Measurements from ENCODE around the gene TM4SF4.
"Not testable (repeated sequence)": the region's sequence is repeated elsewhere in the genome, so short reads cannot be mapped to it uniquely, and the experiment has no call there.

The TM4SF4 gene

GRCh38 chr3:149474250-149474817 lies at the start of gene TM4SF4:
Gene TM4SF4, plus strand, starts transcription at chr3:149474697. Its CDS starts 181 bp downstream, at chr3:149474878.
- no peak within 1 kb of the TSS for H3K27ac Mint-ChIP-seq
- no peak within 1 kb of the TSS for H3K4me3 Mint-ChIP-seq
- H3K36me3 Mint-ChIP-seq (ENCODE audit: low read depth): no peaks in the 10 kb centered on the region
- H3K4me1 Mint-ChIP-seq (ENCODE audit: low read depth): no peaks in the 10 kb centered on the region
- DNase-seq: no peak
- H3K9me3 Mint-ChIP-seq: no peaks in the 10 kb centered on the region
- H3K27me3 Mint-ChIP-seq: peaks cover 15% of the 10 kb centered on the region

DNA sequence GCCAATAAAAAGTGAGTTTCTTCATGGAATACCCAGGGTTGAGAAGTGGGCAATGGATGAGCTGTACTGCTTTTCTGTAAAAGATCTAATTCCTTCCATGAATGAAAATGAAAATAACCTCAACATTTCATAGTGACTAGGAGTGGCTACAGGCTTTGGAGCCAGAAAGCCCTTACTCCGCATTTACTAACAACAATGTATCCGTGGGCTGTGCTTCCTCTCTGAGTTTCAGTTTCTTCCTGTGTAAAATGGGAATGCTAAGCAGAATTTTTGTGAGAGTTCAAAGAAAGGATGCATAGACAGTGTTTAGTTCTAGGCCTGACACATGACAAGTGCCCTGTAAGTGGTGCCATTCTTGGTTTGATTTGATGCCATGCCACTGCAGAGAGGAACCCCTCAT lies 49.6 kb upstream of the TM4SF4 start:
- Mint-ChIP-seq H3K36me3 (ENCODE audit: low read depth) (no peaks in the 10 kb centered on the region), H3K27me3 (peaks cover 19% of the 10 kb centered on the region), H3K4me1 (ENCODE audit: low read depth) (no peaks in the 10 kb centered on the region), H3K4me3 (no peak overlapping the region), H3K27ac (no peak overlapping the region), H3K9me3 (no peaks in the 10 kb centered on the region)
- no peak for DNase-seq

DNA sequence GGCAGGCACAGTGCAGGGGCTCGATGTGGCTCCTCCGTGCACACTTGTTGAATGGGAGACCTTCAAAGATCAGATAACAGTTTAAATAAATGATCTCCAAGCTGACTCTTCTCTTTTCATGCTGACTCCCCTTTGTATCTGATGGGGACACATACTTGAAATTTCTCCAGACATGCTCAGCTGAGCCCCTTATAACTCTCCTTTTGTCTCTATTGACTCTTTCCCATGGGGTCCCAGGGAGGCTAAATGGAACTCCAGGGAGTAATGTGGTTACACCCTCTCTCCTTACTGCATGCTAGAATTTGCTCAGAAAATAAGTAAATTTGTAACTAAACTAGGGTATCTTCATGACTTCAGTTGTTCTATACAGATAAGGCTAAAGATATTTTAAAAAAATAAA lies 48.2 kb upstream of the TM4SF4 start:
- no peak overlapping the region for H3K27ac Mint-ChIP-seq

DNA sequence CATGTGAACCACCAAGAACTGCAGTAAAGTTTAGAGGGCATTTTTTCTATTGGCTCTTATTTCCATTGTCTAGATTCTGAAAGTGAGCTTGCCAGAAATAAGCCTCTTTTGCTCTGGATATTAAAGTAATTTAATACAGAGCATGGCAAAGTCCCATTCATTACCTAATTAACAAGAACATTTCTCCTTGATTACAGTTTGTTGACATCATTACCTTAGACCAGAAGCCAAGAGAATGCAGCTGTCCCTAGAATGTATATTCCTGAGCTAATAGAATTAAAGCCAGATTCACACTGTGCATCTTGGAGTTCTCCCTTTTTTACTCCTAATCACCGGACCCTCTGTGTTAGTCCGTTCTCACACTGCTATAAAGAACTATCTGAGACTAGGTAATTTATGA lies 46.4 kb upstream of the TM4SF4 start:
- no peak overlapping the region for H3K27ac Mint-ChIP-seq
- H3K27me3 Mint-ChIP-seq: peaks cover 16% of the 10 kb centered on the region
- H3K9me3 Mint-ChIP-seq: no peaks in the 10 kb centered on the region
- H3K4me1 Mint-ChIP-seq (ENCODE audit: low read depth): no peaks in the 10 kb centered on the region
- DNase-seq: no peak
- no peaks in the 10 kb centered on the region for H3K36me3 Mint-ChIP-seq (ENCODE audit: low read depth)
- no peak overlapping the region for H3K4me3 Mint-ChIP-seq

More for the DNA sequence above, 48.2 kb upstream of the TM4SF4 start:
- no peak for DNase-seq
- Mint-ChIP-seq H3K9me3 (no peaks in the 10 kb centered on the region), H3K27me3 (peaks cover 19% of the 10 kb centered on the region), H3K36me3 (ENCODE audit: low read depth) (no peaks in the 10 kb centered on the region), H3K4me1 (ENCODE audit: low read depth) (no peaks in the 10 kb centered on the region), H3K4me3 (no peak overlapping the region)

DNA sequence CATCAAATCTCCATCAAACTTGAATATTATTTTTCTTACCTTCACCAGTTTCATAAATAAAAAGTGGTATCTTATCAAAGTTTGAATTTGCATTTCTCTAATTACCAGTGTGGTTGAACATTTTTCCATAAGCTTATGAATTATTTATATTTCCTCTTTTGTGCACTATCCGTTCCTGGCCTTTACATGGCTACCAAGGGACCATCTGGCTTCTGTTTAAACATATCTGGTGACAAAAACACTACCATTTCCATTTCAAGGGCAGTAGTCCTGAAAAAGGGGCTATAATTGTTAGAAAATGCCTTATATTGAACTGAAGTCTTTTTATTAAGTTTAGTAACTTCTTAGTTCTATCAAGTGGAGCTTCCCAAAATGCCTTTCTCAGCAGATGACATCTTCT lies 44.3 kb upstream of the TM4SF4 start:
- Mint-ChIP-seq H3K36me3 (ENCODE audit: low read depth) (no peaks in the 10 kb centered on the region), H3K4me1 (ENCODE audit: low read depth) (no peaks in the 10 kb centered on the region)

DNA sequence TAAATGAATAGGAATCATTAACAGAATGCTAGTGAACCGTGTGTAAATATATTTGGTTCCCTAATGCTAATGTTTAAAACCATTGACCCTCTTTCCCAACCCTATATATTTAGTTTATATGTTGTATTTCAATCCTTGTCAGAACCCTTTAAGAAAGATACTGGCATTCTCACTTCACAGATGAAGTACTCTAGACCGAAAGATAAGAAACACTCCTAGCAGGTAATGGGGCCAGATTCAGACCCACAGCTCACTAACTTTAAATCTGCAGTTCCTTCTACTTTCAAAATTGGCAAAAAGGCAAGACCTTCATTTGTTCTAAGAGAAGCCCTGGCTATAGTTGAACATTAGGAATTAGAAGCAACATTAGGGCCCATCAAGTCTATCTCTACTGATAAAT lies 42.3 kb upstream of the TM4SF4 start:
- H3K4me1 Mint-ChIP-seq (ENCODE audit: low read depth): no peaks in the 10 kb centered on the region
- DNase-seq: no peak
- H3K9me3 Mint-ChIP-seq: no peaks in the 10 kb centered on the region
- H3K27me3 Mint-ChIP-seq: peaks cover 30% of the 10 kb centered on the region
- no peak overlapping the region for H3K4me3 Mint-ChIP-seq
- H3K36me3 Mint-ChIP-seq (ENCODE audit: low read depth): no peaks in the 10 kb centered on the region
- no peak overlapping the region for H3K27ac Mint-ChIP-seq

More for the DNA sequence above, 44.3 kb upstream of the TM4SF4 start:
- DNase-seq: no peak
- no peaks in the 10 kb centered on the region for H3K9me3 Mint-ChIP-seq
- H3K4me3 Mint-ChIP-seq: no peak overlapping the region
- no peak overlapping the region for H3K27ac Mint-ChIP-seq
- peaks cover 26% of the 10 kb centered on the region for H3K27me3 Mint-ChIP-seq

- no peak overlapping the region for H3K27ac Mint-ChIP-seq
- no peak for DNase-seq
- H3K9me3 Mint-ChIP-seq: no peaks in the 10 kb centered on the region
- peaks cover 21% of the 10 kb centered on the region for H3K27me3 Mint-ChIP-seq
- H3K4me1 Mint-ChIP-seq (ENCODE audit: low read depth): no peaks in the 10 kb centered on the region
- no peaks in the 10 kb centered on the region for H3K36me3 Mint-ChIP-seq (ENCODE audit: low read depth)
- no peak overlapping the region for H3K4me3 Mint-ChIP-seq
Measured at GRCh38 chr3:149435996-149436885, 38.3 kb upstream of the TM4SF4 start.

DNA sequence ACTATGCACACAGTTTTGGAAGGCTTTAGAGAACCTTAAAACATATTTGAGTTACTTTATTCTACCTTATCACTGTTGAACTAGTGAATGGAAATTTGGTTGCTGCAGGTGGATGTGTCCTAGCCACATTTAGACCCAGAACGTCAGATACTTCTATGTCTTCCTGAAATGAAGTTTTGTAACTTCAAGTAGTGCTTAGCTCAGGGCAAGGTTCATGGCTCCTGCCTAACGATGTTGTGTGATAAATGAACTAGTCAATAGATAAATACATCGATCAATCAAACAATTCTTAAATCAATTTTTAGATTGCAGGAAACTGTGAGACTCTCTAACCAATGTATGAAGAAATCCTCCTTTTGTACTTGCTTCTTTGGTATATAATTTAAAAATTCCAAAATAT lies 37.2 kb upstream of the TM4SF4 start:
- Mint-ChIP-seq H3K4me3 (no peak overlapping the region), H3K36me3 (ENCODE audit: low read depth) (no peaks in the 10 kb centered on the region), H3K9me3 (no peaks in the 10 kb centered on the region), H3K27ac (no peak overlapping the region), H3K4me1 (ENCODE audit: low read depth) (no peaks in the 10 kb centered on the region), H3K27me3 (peaks cover 24% of the 10 kb centered on the region)
- DNase-seq: no peak

- DNase-seq: no peak
- H3K4me3 Mint-ChIP-seq: no peak overlapping the region
- peaks cover 24% of the 10 kb centered on the region for H3K27me3 Mint-ChIP-seq
- H3K36me3 Mint-ChIP-seq (ENCODE audit: low read depth): no peaks in the 10 kb centered on the region
- no peaks in the 10 kb centered on the region for H3K9me3 Mint-ChIP-seq
- H3K27ac Mint-ChIP-seq: no peak overlapping the region
- no peaks in the 10 kb centered on the region for H3K4me1 Mint-ChIP-seq (ENCODE audit: low read depth)
Measured at GRCh38 chr3:149437710-149438109, 36.8 kb upstream of the TM4SF4 start.

DNA sequence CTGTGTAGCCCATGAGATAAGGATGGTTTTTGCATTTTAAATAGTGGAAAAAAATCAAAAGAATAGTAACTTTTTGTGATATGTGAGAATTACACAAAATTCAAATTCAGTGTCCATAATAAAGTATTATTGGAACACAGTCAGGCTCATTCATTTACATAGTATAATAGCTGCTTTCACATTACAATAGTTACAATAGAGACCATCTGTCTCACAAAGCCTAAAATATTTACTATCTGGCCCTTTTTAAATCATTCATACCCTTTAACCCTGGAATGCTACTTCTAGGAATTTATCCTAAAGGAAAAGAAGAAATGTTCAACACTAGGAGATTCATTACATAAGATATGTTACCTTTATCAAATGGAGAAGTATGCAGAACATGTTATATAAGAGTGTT lies 35.5 kb upstream of the TM4SF4 start:
- Mint-ChIP-seq H3K27me3 (peaks cover 19% of the 10 kb centered on the region), H3K36me3 (ENCODE audit: low read depth) (no peaks in the 10 kb centered on the region), H3K27ac (no peak overlapping the region), H3K4me1 (ENCODE audit: low read depth) (no peaks in the 10 kb centered on the region), H3K9me3 (no peaks in the 10 kb centered on the region), H3K4me3 (no peak overlapping the region)
- no peak for DNase-seq

GRCh38 chr3:149441642-149442041 lies 32.9 kb upstream of the TM4SF4 start:
- DNase-seq: no peak
- no peaks in the 10 kb centered on the region for H3K36me3 Mint-ChIP-seq (ENCODE audit: low read depth)
- no peak overlapping the region for H3K4me3 Mint-ChIP-seq
- no peaks in the 10 kb centered on the region for H3K9me3 Mint-ChIP-seq
- no peaks in the 10 kb centered on the region for H3K4me1 Mint-ChIP-seq (ENCODE audit: low read depth)
- no peak overlapping the region for H3K27ac Mint-ChIP-seq
- peaks cover 5% of the 10 kb centered on the region for H3K27me3 Mint-ChIP-seq

- Mint-ChIP-seq H3K27me3 (peaks cover 5% of the 10 kb centered on the region), H3K4me1 (ENCODE audit: low read depth) (no peaks in the 10 kb centered on the region), H3K9me3 (no peaks in the 10 kb centered on the region), H3K36me3 (ENCODE audit: low read depth) (no peaks in the 10 kb centered on the region), H3K4me3 (no peak overlapping the region), H3K27ac (no peak overlapping the region)
- DNase-seq: no peak
Measured at GRCh38 chr3:149442043-149442442, 32.5 kb upstream of the TM4SF4 start.

GRCh38 chr3:149442851-149443544 lies 31.5 kb upstream of the TM4SF4 start:
- H3K27ac Mint-ChIP-seq: no peak overlapping the region
- H3K4me1 Mint-ChIP-seq (ENCODE audit: low read depth): no peaks in the 10 kb centered on the region
- peaks cover 5% of the 10 kb centered on the region for H3K27me3 Mint-ChIP-seq
- H3K36me3 Mint-ChIP-seq (ENCODE audit: low read depth): no peaks in the 10 kb centered on the region
- no peak for DNase-seq
- H3K4me3 Mint-ChIP-seq: no peak overlapping the region
- H3K9me3 Mint-ChIP-seq: no peaks in the 10 kb centered on the region

DNA sequence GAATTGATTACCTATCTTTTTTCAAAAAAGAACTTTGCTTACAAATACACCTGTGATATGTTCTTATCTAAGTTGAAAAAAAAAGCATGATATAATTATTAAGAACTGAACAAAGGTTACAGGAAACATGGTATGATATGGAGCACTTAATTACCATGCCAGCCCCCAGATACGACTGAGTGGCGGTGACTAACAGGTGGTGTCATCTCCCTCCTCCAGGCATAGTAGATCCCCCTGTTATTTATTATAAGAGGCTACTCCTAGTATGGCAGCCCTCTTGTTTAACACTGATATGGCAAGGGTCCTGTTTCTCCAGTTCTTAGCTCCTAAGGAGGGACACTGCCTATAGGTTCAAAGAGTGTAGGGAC lies 31.0 kb upstream of the TM4SF4 start:
- no peaks in the 10 kb centered on the region for H3K4me1 Mint-ChIP-seq (ENCODE audit: low read depth)
- H3K27me3 Mint-ChIP-seq: peaks cover 5% of the 10 kb centered on the region
- no peak overlapping the region for H3K27ac Mint-ChIP-seq
- DNase-seq: no peak
- no peaks in the 10 kb centered on the region for H3K36me3 Mint-ChIP-seq (ENCODE audit: low read depth)
- H3K4me3 Mint-ChIP-seq: no peak overlapping the region
- no peaks in the 10 kb centered on the region for H3K9me3 Mint-ChIP-seq

DNA sequence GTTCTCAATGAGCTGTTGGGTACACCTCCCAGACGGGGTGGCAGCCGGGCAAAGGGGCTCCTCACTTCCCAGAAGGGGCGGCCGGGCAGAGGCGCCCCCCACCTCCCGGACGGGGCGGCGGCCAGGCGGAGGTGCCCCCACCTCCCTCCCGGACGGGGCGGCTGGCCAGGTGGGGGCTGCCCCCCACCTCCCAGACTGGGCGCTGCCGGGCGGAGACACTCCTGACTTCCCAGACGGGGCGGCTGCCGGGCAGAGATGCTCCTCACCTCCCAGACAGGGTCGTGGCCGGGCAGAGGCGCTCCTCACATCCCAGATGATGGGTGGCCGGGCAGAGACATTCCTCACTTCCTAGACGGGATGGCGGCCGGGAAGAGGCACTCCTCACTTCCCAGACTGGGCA lies 29.6 kb upstream of the TM4SF4 start:
- not testable (repeated sequence) for H3K9me3 Mint-ChIP-seq; H3K4me3 Mint-ChIP-seq; H3K4me1 Mint-ChIP-seq (ENCODE audit: low read depth); DNase-seq; H3K36me3 Mint-ChIP-seq (ENCODE audit: low read depth); H3K27ac Mint-ChIP-seq; H3K27me3 Mint-ChIP-seq
